SK-N-SH (cell line): Measurements from ENCODE around the gene TMEM115. TPM values are rescaled to one million over a fixed set of nuclear protein-coding genes. Genes with fewer than 3 reads are reported as not detected.

Source experiments
- CTCF ChIA-PET: fragments of 300-600, 350-600 bp; formaldehyde crosslinking; extraction: SDS; loops from one replicate; lab custom pipeline; 2021; lab: Yijun Ruan, JAX
- POLR2A ChIA-PET: fragments of 350-600 bp; sonication (Branson Sonifier 250); formaldehyde crosslinking; extraction: SDS; loops from one replicate; lab custom pipeline; 2020; ENCODE audit warnings: antibody characterized with exemption, inconsistent platforms; lab: Yijun Ruan, JAX
- DNase-seq: peaks from one replicate; pipeline ENCODE4 v3.0.0; 2012
- H2AFZ ChIP-seq: fragments of 200-600 bp; sonication (generic); 2 replicates; pipeline ENCODE4 v1.8.1; 2016; ENCODE audit warnings: antibody characterized with exemption, mild to moderate bottlenecking, low read depth
- H3F3A ChIP-seq: fragments of 200-600 bp; sonication (generic); replicated peaks from 2 replicates; pipeline ENCODE3; 2016; ENCODE audit warnings: antibody characterized with exemption, mild to moderate bottlenecking; ENCODE audit not compliant: insufficient read depth
- H3K27ac ChIP-seq, 2 experiments: fragments of 200-500 bp in 1 of 2; fragments of 200-600 bp in 1 of 2; sonication (Bioruptor generic) in 1 of 2; sonication (generic), shearing (Covaris generic) in 1 of 2; 2 replicates each; pipeline versions ENCODE4 v1.5.1 to v1.6.1; 2014 to 2016; ENCODE audit warnings: low read depth in 2 of 2, inconsistent platforms in 1 of 2, low read length in 1 of 2, mild to moderate bottlenecking in 1 of 2, mixed read lengths in 1 of 2
- H3K27me3 ChIP-seq: fragments of 200-600 bp; sonication (generic), shearing (Covaris generic); 2 replicates; pipeline ENCODE4 v1.6.1; 2016; ENCODE audit warnings: mixed run types; ENCODE audit not compliant: insufficient read depth
- H3K36me3 ChIP-seq, 2 experiments: fragments of 200-500 bp in 1 of 2; fragments of 200-600 bp in 1 of 2; sonication (Bioruptor generic) in 1 of 2; sonication (generic) in 1 of 2; replicated peaks in 1 of 2; 2 replicates each; pipeline versions ENCODE3 to v1.5.1; 2014 to 2016; ENCODE audit warnings: low read length in 1 of 2, mild to moderate bottlenecking in 1 of 2; ENCODE audit not compliant: insufficient read depth in 2 of 2, control insufficient read depth in 1 of 2
- H3K4me1 ChIP-seq, 2 experiments: fragments of 200-500 bp in 1 of 2; fragments of 200-600 bp in 1 of 2; sonication (Bioruptor generic) in 1 of 2; sonication (generic), shearing (Covaris generic) in 1 of 2; 2 replicates each; pipeline versions ENCODE4 v1.5.1 to v1.6.1; 2014 to 2016; ENCODE audit warnings: low read depth in 1 of 2, low read length in 1 of 2, mixed run types in 1 of 2; ENCODE audit not compliant: insufficient read depth in 2 of 2, control insufficient read depth in 1 of 2
- H3K4me2 ChIP-seq: fragments of 200-600 bp; sonication (generic), shearing (Covaris generic); 2 replicates; pipeline ENCODE4 v1.6.1; 2017; ENCODE audit warnings: mixed run types
- H3K4me3 ChIP-seq, 2 experiments: fragments of 200-500 bp in 1 of 2; fragments of 200-600 bp in 1 of 2; sonication (Bioruptor generic) in 1 of 2; sonication (generic), shearing (Covaris generic) in 1 of 2; 2 replicates each; pipeline versions ENCODE4 v1.5.1 to v1.8.1; 2014 to 2016; ENCODE audit warnings: low read depth in 2 of 2, inconsistent platforms in 1 of 2, low read length in 1 of 2, mild to moderate bottlenecking in 1 of 2, mixed read lengths in 1 of 2, moderate library complexity in 1 of 2
- H3K79me2 ChIP-seq: fragments of 200-600 bp; sonication (generic); 2 replicates; pipeline ENCODE4 v1.8.1; 2017; ENCODE audit warnings: mild to moderate bottlenecking; ENCODE audit not compliant: insufficient read depth
- H3K9ac ChIP-seq: fragments of 200-600 bp; sonication (generic); 2 replicates; pipeline ENCODE4 v1.6.1; 2017; ENCODE audit warnings: mixed run types
- H3K9me2 ChIP-seq: fragments of 200-600 bp; sonication (generic); 2 replicates; pipeline ENCODE4 v1.6.1; 2017; ENCODE audit warnings: mixed run types
- H3K9me3 ChIP-seq: fragments of 200-600 bp; sonication (generic); 2 replicates; pipeline ENCODE4 v1.6.1; 2017; ENCODE audit warnings: mixed run types, mild to moderate bottlenecking, moderate library complexity
- H4K20me1 ChIP-seq: fragments of 200-600 bp; sonication (generic); 2 replicates; pipeline ENCODE4 v1.6.1; 2017; ENCODE audit warnings: mild to moderate bottlenecking, mixed run types; ENCODE audit not compliant: insufficient read depth
- CHD2 ChIP-seq: fragments of 150-350 bp; IDR thresholded peaks from 2 replicates; pipeline ENCODE4 v1.6.1; 2018; ENCODE audit warnings: low read length; ENCODE audit not compliant: partially characterized antibody
- FOXJ3 ChIP-seq: sonication (generic); formaldehyde crosslinking; IDR thresholded peaks from 2 replicates; pipeline ENCODE4 v1.5.1; 2020; ENCODE audit warnings: mild to moderate bottlenecking, missing genetic modification reagents
- GABPA ChIP-seq: IDR thresholded peaks from 2 replicates; pipeline ENCODE4 v1.4.0; 2012; ENCODE audit warnings: low read depth, mild to moderate bottlenecking
- GATA2 ChIP-seq: sonication (generic); formaldehyde crosslinking; IDR thresholded peaks from 2 replicates; pipeline ENCODE4 v1.5.0; 2020; ENCODE audit warnings: mild to moderate bottlenecking, missing genetic modification reagents
- JUND ChIP-seq: IDR thresholded peaks from 2 replicates; pipeline ENCODE4 v1.4.0; 2012
- MAX ChIP-seq: IDR thresholded peaks from 2 replicates; pipeline ENCODE4 v1.4.0; 2012; ENCODE audit warnings: low read depth
- MEF2A ChIP-seq: IDR thresholded peaks from 2 replicates; pipeline ENCODE4 v1.4.0; 2012; ENCODE audit warnings: low read depth, borderline replicate concordance
- NFIC ChIP-seq: IDR thresholded peaks from 2 replicates; pipeline ENCODE4 v1.4.0; 2012; ENCODE audit warnings: borderline replicate concordance
- NRF1 ChIP-seq: IDR thresholded peaks from 2 replicates; pipeline ENCODE4 v1.6.1; 2012; ENCODE audit warnings: low read depth, mild to moderate bottlenecking, low read length
- POLR2AphosphoS5 ChIP-seq: IDR thresholded peaks from 2 replicates; pipeline ENCODE4 v1.6.1; 2012; ENCODE audit warnings: low read depth, low read length
- RAD21 ChIP-seq: IDR thresholded peaks from 2 replicates; pipeline ENCODE4 v1.6.1; 2012; ENCODE audit warnings: mild to moderate bottlenecking, low read length
- RFX5 ChIP-seq: IDR thresholded peaks from 2 replicates; pipeline ENCODE4 v1.6.1; 2012; ENCODE audit warnings: mild to moderate bottlenecking, improper control_type of control experiment, low read length
- SIN3A ChIP-seq: IDR thresholded peaks from 2 replicates; pipeline ENCODE4 v1.6.1; 2012; ENCODE audit warnings: low read depth, mild to moderate bottlenecking, low read length, moderate library complexity, borderline replicate concordance
- TEAD4 ChIP-seq: IDR thresholded peaks from 2 replicates; pipeline ENCODE4 v1.4.0; 2012; ENCODE audit warnings: mild to moderate bottlenecking, borderline replicate concordance; ENCODE audit not compliant: insufficient read depth
- YY1 ChIP-seq: IDR thresholded peaks from 2 replicates; pipeline ENCODE4 v1.4.0; 2012; ENCODE audit warnings: low read depth, mild to moderate bottlenecking
- WGBS: methylation state at CpG from one replicate; pipeline ENCODE4 v1.1.6; 2017; ENCODE audit warnings: low lambda C conversion rate; 5-methylcytosine and 5-hydroxymethylcytosine counted together
- polyA plus RNA-seq, 3 experiments: library from polyadenylated mRNA; depleted of rRNA; stranded (reverse); fragments of >200 nt; gene quantifications; 2 replicates each; pipeline ENCODE4 v1.2.3, GENCODE V29; 2012
- TF ChIP-seq, protein P1 (sequence below): fragments of 200-600 bp; sonication (generic); IDR thresholded peaks from 2 replicates; pipeline ENCODE4 v1.6.1; 2017; ENCODE audit warnings: antibody characterized with exemption, mild to moderate bottlenecking, moderate library complexity
- TF ChIP-seq, protein P2 (sequence below): IDR thresholded peaks from 2 replicates; pipeline ENCODE4 v1.4.0; 2012; ENCODE audit warnings: low read depth, borderline replicate concordance

Gene TMEM115
- polyA plus RNA-seq, 1 of the 3 experiments (the other 2 are of a cell fraction): 47.8 TPM

DNA sequence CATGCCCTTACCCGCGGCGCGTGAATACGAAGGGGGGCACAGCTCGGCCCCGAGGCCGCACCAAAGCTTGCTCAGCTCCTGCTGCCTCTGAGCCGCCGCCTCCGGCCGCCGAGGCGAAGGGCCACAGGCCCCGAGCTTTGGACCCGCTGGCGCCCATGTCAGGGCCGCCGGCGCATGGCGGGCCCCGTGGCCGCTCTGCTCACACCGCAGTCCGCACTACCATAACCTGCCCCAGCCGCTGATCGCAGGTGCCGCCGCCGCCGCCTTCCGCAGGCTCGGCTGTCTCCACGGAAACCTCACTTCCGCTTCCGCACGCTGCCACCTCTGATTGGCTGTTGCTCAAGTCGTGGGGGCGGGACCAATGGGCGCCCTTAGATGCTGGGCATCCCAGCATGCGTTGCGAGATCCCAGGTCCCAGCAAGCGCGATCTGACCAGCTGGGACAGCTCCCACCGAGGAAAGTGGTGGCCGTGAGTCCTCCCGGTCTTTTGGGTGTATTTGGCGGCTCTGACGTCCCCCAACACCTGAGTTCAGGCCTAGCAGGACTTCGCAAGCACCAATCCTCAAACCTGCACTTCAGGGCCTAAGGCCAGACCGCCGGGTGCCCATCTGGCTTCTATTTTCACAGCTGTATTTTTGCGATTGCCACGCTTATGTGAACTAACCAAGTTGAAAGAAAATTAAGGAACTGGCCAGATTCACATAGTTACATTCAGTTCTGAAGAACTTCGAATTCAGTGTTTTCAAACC lies 31.2 kb downstream of the TMEM115 start, which contains the start of gene TUSC2 (continued):
- TF ChIP-seq, protein P1, sequence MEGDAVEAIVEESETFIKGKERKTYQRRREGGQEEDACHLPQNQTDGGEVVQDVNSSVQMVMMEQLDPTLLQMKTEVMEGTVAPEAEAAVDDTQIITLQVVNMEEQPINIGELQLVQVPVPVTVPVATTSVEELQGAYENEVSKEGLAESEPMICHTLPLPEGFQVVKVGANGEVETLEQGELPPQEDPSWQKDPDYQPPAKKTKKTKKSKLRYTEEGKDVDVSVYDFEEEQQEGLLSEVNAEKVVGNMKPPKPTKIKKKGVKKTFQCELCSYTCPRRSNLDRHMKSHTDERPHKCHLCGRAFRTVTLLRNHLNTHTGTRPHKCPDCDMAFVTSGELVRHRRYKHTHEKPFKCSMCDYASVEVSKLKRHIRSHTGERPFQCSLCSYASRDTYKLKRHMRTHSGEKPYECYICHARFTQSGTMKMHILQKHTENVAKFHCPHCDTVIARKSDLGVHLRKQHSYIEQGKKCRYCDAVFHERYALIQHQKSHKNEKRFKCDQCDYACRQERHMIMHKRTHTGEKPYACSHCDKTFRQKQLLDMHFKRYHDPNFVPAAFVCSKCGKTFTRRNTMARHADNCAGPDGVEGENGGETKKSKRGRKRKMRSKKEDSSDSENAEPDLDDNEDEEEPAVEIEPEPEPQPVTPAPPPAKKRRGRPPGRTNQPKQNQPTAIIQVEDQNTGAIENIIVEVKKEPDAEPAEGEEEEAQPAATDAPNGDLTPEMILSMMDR: no peak
- TF ChIP-seq NFIC (no peak), FOXJ3 (no peak), SIN3A (peak; percentile 87; the same call in 1 of the 2 replicates), YY1 (no peak), JUND (no peak), RFX5 (no peak), RAD21 (no peak), GABPA (peak; percentile 94)
- TF ChIP-seq, protein P2, sequence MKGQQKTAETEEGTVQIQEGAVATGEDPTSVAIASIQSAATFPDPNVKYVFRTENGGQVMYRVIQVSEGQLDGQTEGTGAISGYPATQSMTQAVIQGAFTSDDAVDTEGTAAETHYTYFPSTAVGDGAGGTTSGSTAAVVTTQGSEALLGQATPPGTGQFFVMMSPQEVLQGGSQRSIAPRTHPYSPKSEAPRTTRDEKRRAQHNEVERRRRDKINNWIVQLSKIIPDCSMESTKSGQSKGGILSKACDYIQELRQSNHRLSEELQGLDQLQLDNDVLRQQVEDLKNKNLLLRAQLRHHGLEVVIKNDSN: no peak

- Histone ChIP-seq H3K79me2 (peaks cover 39% of the 10 kb centered on the region), H3K9ac (peak overlapping the region; percentile 77), H3K9me3 (no peaks in the 10 kb centered on the region)
- TF ChIP-seq MEF2A (no peak), NFIC (no peak), POLR2AphosphoS5 (no peak), TEAD4 (no peak), CHD2 (no peak), MAX (no peak), SIN3A (no peak), GATA2 (CRISPR knock-in tag) (no peak), NRF1 (no peak), RAD21 (no peak)
- TF ChIP-seq, all 33 proteins: peak for 0
- Histone ChIP-seq H3K4me1 (peaks cover 0 to 21% of the 10 kb centered on the region in 2 experiments; a peak in 2 of 4 replicates), H2AFZ (no peak overlapping the region), H3K9me2 (no peaks in the 10 kb centered on the region), H3K4me2 (peak overlapping the region; percentile 87), H3F3A (peaks cover 37% of the 10 kb centered on the region), H3K27me3 (no peaks in the 10 kb centered on the region), H3K27ac (no peak overlapping the region), H3K4me3 (peak overlapping the region; percentile 88 to 97), H3K36me3 (peaks cover 10 to 45% of the 10 kb centered on the region in 2 experiments), H4K20me1 (no peaks in the 10 kb centered on the region)
- no peak for DNase-seq
- 20% methylated on average over 2 of the region's 4 CpGs for WGBS
- POLR2A ChIA-PET: interaction anchor here (1.2 to 2.5 kb wide), 2 partner anchors 11 to 28 kb away, joined by 5 to 38 read pairs; partner anchors contain the start of genes HYAL3 and NAA80
- CTCF ChIA-PET: interaction anchor here (1.1 to 2.3 kb wide), 7 partner anchors 9 to 135 kb away, joined by 3 to 10 read pairs (median 7); partner anchors contain the start of gene HYAL1
Observed at GRCh38 chr3:50327129-50327528, 32.2 kb downstream of the TMEM115 start.
